ENCODE measurements around the gene RGL1.

DNA sequence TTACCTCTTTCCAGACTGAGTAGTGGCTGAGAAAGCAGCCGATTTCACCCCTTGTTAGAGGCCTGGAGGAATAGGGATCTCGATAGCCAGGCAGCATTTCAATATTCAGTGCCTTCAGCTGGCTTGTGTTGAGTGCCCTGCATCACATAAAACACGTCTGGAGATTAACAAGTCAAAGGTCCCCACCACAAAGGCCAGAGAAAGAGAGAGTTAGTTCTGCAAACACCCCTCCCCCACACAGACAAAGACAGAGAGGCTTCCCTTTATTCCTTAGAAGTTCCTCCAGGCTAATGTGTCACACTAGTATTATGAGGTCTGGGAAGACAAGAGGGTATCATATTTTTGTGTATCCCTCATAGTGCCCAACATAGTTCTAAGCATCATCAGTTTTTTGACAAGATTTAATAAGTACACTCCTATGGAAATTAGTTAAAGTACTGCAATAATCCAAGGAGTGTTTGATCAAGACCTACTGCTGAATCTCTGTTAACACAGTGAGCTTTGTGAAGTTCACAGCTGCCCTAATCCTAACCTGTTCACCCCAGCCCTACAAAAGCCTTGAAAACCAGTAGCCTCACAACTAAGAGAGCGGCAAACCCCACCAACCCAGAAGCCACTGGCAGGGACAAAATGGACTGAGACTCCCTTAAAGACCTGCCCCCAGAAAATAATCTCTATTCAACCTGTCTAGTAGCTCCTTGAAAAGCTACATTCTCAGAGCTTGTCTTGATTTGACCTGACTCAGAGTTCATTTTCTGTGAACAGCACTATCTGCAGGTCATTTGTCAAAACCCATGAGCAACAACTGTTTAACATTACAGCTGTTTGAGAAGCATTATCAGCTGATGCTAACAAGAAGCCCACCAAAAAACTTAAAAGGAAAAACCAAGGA lies 140.8 kb downstream of the RGL1 start:
- TF ChIP-seq, protein P1, sequence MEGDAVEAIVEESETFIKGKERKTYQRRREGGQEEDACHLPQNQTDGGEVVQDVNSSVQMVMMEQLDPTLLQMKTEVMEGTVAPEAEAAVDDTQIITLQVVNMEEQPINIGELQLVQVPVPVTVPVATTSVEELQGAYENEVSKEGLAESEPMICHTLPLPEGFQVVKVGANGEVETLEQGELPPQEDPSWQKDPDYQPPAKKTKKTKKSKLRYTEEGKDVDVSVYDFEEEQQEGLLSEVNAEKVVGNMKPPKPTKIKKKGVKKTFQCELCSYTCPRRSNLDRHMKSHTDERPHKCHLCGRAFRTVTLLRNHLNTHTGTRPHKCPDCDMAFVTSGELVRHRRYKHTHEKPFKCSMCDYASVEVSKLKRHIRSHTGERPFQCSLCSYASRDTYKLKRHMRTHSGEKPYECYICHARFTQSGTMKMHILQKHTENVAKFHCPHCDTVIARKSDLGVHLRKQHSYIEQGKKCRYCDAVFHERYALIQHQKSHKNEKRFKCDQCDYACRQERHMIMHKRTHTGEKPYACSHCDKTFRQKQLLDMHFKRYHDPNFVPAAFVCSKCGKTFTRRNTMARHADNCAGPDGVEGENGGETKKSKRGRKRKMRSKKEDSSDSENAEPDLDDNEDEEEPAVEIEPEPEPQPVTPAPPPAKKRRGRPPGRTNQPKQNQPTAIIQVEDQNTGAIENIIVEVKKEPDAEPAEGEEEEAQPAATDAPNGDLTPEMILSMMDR (IDR thresholded peaks at IDR 0.05; ENCODE audit: poor library complexity): no peak
- TF ChIP-seq EZH2 (IDR thresholded peaks at IDR 0.05; ENCODE audit: borderline replicate concordance) (no peak), EZH2phosphoT487 (IDR thresholded peaks at IDR 0.05; ENCODE audit: low read depth, severe bottlenecking, unreplicated experiment) (no peak)
